Osteocyte (in vitro differentiated cells): ENCODE measurements around the gene PACS2. TPM values are rescaled to one million over a fixed set of nuclear protein-coding genes. Genes with fewer than 3 reads are reported as not detected.

Experiments
- DNase-seq: peaks from one replicate; pipeline ENCODE4 v3.0.0; 2021; ENCODE audit warnings: mixed read lengths; ENCODE audit not compliant: unreplicated experiment; ENCODE audit errors: extremely low spot score
- H3K27ac Mint-ChIP-seq: one replicate; pipeline ENCODE4 v1.8.0; 2021; ENCODE audit warnings: mild to moderate bottlenecking, mixed read lengths; ENCODE audit not compliant: unreplicated experiment
- H3K27me3 Mint-ChIP-seq: one replicate; pipeline ENCODE4 v1.8.0; 2021; ENCODE audit warnings: mixed read lengths; ENCODE audit not compliant: unreplicated experiment
- H3K36me3 Mint-ChIP-seq: one replicate; pipeline ENCODE4 v1.8.0; 2021; ENCODE audit warnings: mixed read lengths; ENCODE audit not compliant: unreplicated experiment
- H3K4me1 Mint-ChIP-seq: one replicate; pipeline ENCODE4 v1.8.0; 2021; ENCODE audit warnings: mixed read lengths; ENCODE audit not compliant: unreplicated experiment
- H3K4me3 Mint-ChIP-seq: one replicate; pipeline ENCODE4 v1.8.0; 2021; ENCODE audit warnings: mild to moderate bottlenecking, moderate library complexity, mixed read lengths; ENCODE audit not compliant: unreplicated experiment
- H3K9me3 Mint-ChIP-seq: one replicate; pipeline ENCODE4 v1.8.0; 2021; ENCODE audit warnings: mixed read lengths; ENCODE audit not compliant: unreplicated experiment
- CTCF ChIP-seq: fragments of 200-600 bp; sonication (generic); IDR thresholded peaks from 2 replicates; pipeline ENCODE4 v1.5.0; 2021; ENCODE audit warnings: antibody characterized with exemption, mild to moderate bottlenecking, moderate library complexity
- long read RNA-seq: library from polyadenylated mRNA; unstranded; transcript quantifications from one replicate; pipeline ENCODE4 v2.0.0, GENCODE V29; 2021
- total RNA-seq: library from RNA; stranded (reverse); gene quantifications from 2 replicates; pipeline ENCODE4 v1.2.1, GENCODE V29; 2021

PACS2 gene
- total RNA-seq, result 109 and 115 TPM in 2 replicates
- long read RNA-seq, partial matches to known transcripts, result 2 of 8 reads
- long read RNA-seq, other reads (novel, unspliced or antisense), result 6 of 8 reads

- peak within 1 kb of the TSS; percentile 88 for H3K27ac Mint-ChIP-seq
- H3K4me3 Mint-ChIP-seq, result peak within 1 kb of the TSS; percentile 85
- no peak for TF ChIP-seq CTCF
- no peaks in the 10 kb centered on the region for H3K36me3 Mint-ChIP-seq
- peak; percentile 91 for DNase-seq
- no peaks in the 10 kb centered on the region for H3K27me3 Mint-ChIP-seq
- no peaks in the 10 kb centered on the region for H3K9me3 Mint-ChIP-seq
- peaks cover 28% of the 10 kb centered on the region for H3K4me1 Mint-ChIP-seq
Observed at GRCh38 chr14:105314287-105315200, at the start of gene PACS2. TSS of gene PACS2 (plus strand) at chr14:105314748. CDS start at chr14:105314919, 171 bp downstream.

DNA sequence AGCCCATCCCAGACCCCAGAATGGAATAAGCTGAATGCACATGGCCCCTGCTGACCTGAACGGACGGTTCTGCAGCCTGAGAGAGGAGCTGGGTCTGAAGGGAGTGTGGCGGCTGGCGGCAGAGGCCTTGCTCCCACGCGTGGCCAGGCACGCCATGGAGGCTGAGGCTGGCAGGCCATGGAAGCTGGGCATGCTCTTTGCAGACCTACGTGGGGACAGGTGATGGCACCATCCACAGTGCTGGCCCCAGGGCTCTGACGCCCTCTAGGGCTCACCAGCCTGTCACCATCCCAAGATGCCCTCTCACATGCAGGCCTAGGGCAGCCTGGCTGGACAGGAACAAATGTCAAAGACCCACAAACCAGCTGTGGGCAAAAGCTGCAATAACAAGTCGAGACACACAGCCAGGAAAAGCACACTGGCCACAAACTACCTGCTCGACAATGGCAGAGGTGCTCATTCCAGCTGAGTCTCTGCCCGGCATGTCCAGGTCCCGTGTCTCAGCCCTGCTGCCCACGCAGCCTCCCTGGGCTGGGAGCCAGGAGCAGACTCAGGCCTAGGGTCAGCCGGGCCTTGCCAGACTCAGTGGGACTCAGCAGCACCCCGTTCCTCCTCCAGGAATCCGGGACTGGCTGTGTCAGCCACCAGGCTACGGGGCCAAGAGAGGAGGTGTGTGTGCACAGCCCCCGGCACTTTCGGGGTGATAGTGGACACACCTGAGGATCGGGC lies 46.6 kb upstream of the PACS2 start:
- Mint-ChIP-seq H3K4me3 (no peak overlapping the region), H3K36me3 (peaks cover 16% of the 10 kb centered on the region), H3K27me3 (no peaks in the 10 kb centered on the region), H3K27ac (no peak overlapping the region), H3K4me1 (no peaks in the 10 kb centered on the region), H3K9me3 (no peaks in the 10 kb centered on the region)
- no peak for TF ChIP-seq CTCF
- no peak for DNase-seq

- no peak overlapping the region for H3K27ac Mint-ChIP-seq
- H3K27me3 Mint-ChIP-seq, result no peaks in the 10 kb centered on the region
- H3K9me3 Mint-ChIP-seq, result no peaks in the 10 kb centered on the region
- peaks cover 13% of the 10 kb centered on the region for H3K36me3 Mint-ChIP-seq
- no peak for TF ChIP-seq CTCF
- no peak overlapping the region for H3K4me3 Mint-ChIP-seq
- DNase-seq, result no peak
- no peaks in the 10 kb centered on the region for H3K4me1 Mint-ChIP-seq
Observed at GRCh38 chr14:105268736-105269354, 45.7 kb upstream of the PACS2 start.

GRCh38 chr14:105269405-105269804 lies 45.1 kb upstream of the PACS2 start:
- no peak for TF ChIP-seq CTCF
- Mint-ChIP-seq H3K4me1 (no peaks in the 10 kb centered on the region), H3K27ac (no peak overlapping the region), H3K9me3 (no peaks in the 10 kb centered on the region), H3K27me3 (no peaks in the 10 kb centered on the region), H3K36me3 (peaks cover 10% of the 10 kb centered on the region), H3K4me3 (no peak overlapping the region)
- no peak for DNase-seq
